GM23338 (cell line): ENCODE measurements around the gene DDX54.

Source experiments
- CREB1 ChIP-seq: fragments of 250-450 bp; sonication (Bioruptor Pico); IDR thresholded peaks from 2 replicates; pipeline ENCODE4 v1.5.0; 2020; ENCODE audit warnings: low read depth, mild to moderate bottlenecking, moderate library complexity
- CTCF ChIP-seq, 2 experiments: fragments of 200-600 bp in 1 of 2; sonication (generic) in 1 of 2; conservative IDR thresholded peaks; 2 replicates each; pipeline versions ENCODE4 v1.5.1 to v1.6.1; 2016 to 2017; ENCODE audit warnings: antibody characterized with exemption in 2 of 2, low read depth in 2 of 2, mild to moderate bottlenecking in 2 of 2, moderate library complexity in 1 of 2
- EZH2 ChIP-seq: fragments of 200-600 bp; sonication (generic); IDR thresholded peaks from one replicate; pipeline ENCODE4 v1.8.0; 2017; ENCODE audit warnings: antibody characterized with exemption, mild to moderate bottlenecking, low read depth; ENCODE audit not compliant: unreplicated experiment
- POLR2AphosphoS5 ChIP-seq: IDR thresholded peaks from 2 replicates; pipeline ENCODE4 v1.6.1; 2016; ENCODE audit warnings: antibody characterized with exemption, low read depth

GRCh38 chr12:113118142-113118541, 67.1 kb downstream of the DDX54 start:
- TF ChIP-seq POLR2AphosphoS5 = no peak
- TF ChIP-seq CREB1 (CRISPR knock-in tag) = no peak
- no peak for TF ChIP-seq CTCF (conservative IDR thresholded peaks at IDR 0.05; ENCODE audit: low read depth in 2 of 2)
- no peak for TF ChIP-seq EZH2
